SK-N-SH treated with all-trans-retinoic acid at 6 μM for 48 hours (cell line): ENCODE results near the gene STARD5.

Experiments used
- ATAC-seq: fragments of 200-7000 bp; cut with Tn5 transposase; 3 replicates; pipeline ENCODE4 v1.9.1; 2020; ENCODE audit warnings: mild to moderate bottlenecking, moderate library complexity
- ARNTL ChIP-seq: fragments of 450-650 bp; formaldehyde crosslinking; IDR thresholded peaks from 2 replicates; pipeline ENCODE4 v1.5.0; 2020; ENCODE audit warnings: low read depth, mild to moderate bottlenecking, moderate library complexity, borderline replicate concordance
- BACH2 ChIP-seq: fragments of 250-450 bp; sonication (Bioruptor Pico); IDR thresholded peaks from 2 replicates; pipeline ENCODE4 v1.9.0; 2021; ENCODE audit warnings: mild to moderate bottlenecking, borderline replicate concordance
- CSDC2 ChIP-seq: fragments of 250-450 bp; sonication (Bioruptor Pico); IDR thresholded peaks from 2 replicates; pipeline ENCODE4 v1.5.0; 2020; ENCODE audit warnings: mild to moderate bottlenecking, moderate library complexity
- ESRRG ChIP-seq: fragments of 250-450 bp; sonication (Bioruptor Pico); IDR thresholded peaks from 2 replicates; pipeline ENCODE4 v1.6.1; 2021; ENCODE audit warnings: mild to moderate bottlenecking
- ISL1 ChIP-seq: fragments of 250-450 bp; sonication (Bioruptor Pico); IDR thresholded peaks from 2 replicates; pipeline ENCODE4 v2.1.2; 2022; ENCODE audit warnings: mild to moderate bottlenecking, moderate library complexity
- RARB ChIP-seq: fragments of 250-450 bp; sonication (Bioruptor Pico); IDR thresholded peaks from 2 replicates; pipeline ENCODE4 v1.8.0; 2021; ENCODE audit warnings: mild to moderate bottlenecking, moderate library complexity
- TCF4 ChIP-seq: fragments of 250-450 bp; sonication (Bioruptor Pico); IDR thresholded peaks from 2 replicates; pipeline ENCODE4 v1.8.0; 2021; ENCODE audit warnings: mild to moderate bottlenecking, moderate library complexity, borderline replicate concordance
- ZC3H10 ChIP-seq: fragments of 250-450 bp; sonication (Bioruptor Pico); IDR thresholded peaks from 2 replicates; pipeline ENCODE4 v1.5.1; 2021; ENCODE audit warnings: mild to moderate bottlenecking, moderate library complexity
- ZFP3 ChIP-seq: fragments of 250-450 bp; sonication (Bioruptor Pico); IDR thresholded peaks from 2 replicates; pipeline ENCODE4 v1.5.0; 2020; ENCODE audit warnings: mild to moderate bottlenecking, moderate library complexity
- ZNF70 ChIP-seq: fragments of 450-650 bp; formaldehyde crosslinking; IDR thresholded peaks from 2 replicates; pipeline ENCODE4 v1.5.0; 2020; ENCODE audit warnings: mild to moderate bottlenecking, moderate library complexity
- ZNF8 ChIP-seq: fragments of 450-650 bp; formaldehyde crosslinking; IDR thresholded peaks from 2 replicates; pipeline ENCODE4 v1.5.0; 2020; ENCODE audit warnings: mild to moderate bottlenecking, moderate library complexity
- TF ChIP-seq, protein P1 (sequence below): fragments of 250-450 bp; sonication (Bioruptor Pico); IDR thresholded peaks from 2 replicates; pipeline ENCODE4 v1.8.0; 2020; ENCODE audit warnings: mild to moderate bottlenecking, moderate library complexity, borderline replicate concordance
- TF ChIP-seq, protein P2 (sequence below): fragments of 250-450 bp; sonication (Bioruptor Pico); IDR thresholded peaks from 2 replicates; pipeline ENCODE4 v1.5.0; 2020; ENCODE audit warnings: mild to moderate bottlenecking, moderate library complexity
- TF ChIP-seq, protein P3 (sequence below): fragments of 250-450 bp; sonication (Bioruptor Pico); IDR thresholded peaks from 2 replicates; pipeline ENCODE4 v1.5.1; 2021; ENCODE audit warnings: mild to moderate bottlenecking, moderate library complexity

Gene STARD5

DNA sequence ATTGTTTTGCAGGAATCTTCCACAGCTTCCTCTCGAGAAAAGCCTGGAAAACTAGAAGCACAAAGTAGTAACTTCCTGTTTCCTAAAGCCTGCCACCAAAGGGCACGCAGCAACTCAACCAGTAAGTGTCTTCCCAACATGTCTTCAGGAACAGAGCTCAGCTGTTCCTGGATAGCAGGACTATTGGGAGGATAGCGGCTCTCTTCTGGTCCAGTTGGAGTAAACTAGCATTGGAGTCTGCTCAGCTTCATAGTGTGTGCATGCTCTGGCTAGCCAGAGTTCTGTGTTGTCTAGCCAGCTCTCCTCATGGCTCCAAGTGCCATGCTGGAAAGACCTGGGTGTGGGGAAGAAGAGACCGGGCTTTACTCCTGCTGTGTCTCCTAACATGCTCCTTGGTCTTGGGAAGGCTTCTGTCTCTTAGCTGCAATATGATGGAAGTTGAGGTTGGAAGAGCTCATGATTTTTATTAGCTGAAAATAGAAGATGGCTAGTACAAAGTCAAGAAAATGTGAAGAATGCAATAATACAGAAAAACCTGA is 64.1 kb downstream of the STARD5 start:
- TF ChIP-seq BACH2 (CRISPR knock-in tag) (no peak), ESRRG (CRISPR knock-in tag) (no peak), ZNF8 (CRISPR knock-in tag) (no peak), ZC3H10 (CRISPR knock-in tag) (no peak), CSDC2 (CRISPR knock-in tag) (no peak), ISL1 (CRISPR knock-in tag) (no peak), ARNTL (no peak), RARB (CRISPR knock-in tag) (no peak), TCF4 (no peak), ZNF70 (no peak), ZFP3 (no peak)
- TF ChIP-seq, protein P1, sequence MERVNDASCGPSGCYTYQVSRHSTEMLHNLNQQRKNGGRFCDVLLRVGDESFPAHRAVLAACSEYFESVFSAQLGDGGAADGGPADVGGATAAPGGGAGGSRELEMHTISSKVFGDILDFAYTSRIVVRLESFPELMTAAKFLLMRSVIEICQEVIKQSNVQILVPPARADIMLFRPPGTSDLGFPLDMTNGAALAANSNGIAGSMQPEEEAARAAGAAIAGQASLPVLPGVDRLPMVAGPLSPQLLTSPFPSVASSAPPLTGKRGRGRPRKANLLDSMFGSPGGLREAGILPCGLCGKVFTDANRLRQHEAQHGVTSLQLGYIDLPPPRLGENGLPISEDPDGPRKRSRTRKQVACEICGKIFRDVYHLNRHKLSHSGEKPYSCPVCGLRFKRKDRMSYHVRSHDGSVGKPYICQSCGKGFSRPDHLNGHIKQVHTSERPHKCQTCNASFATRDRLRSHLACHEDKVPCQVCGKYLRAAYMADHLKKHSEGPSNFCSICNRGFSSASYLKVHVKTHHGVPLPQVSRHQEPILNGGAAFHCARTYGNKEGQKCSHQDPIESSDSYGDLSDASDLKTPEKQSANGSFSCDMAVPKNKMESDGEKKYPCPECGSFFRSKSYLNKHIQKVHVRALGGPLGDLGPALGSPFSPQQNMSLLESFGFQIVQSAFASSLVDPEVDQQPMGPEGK (CRISPR knock-in tag) = no peak
- TF ChIP-seq, protein P2, sequence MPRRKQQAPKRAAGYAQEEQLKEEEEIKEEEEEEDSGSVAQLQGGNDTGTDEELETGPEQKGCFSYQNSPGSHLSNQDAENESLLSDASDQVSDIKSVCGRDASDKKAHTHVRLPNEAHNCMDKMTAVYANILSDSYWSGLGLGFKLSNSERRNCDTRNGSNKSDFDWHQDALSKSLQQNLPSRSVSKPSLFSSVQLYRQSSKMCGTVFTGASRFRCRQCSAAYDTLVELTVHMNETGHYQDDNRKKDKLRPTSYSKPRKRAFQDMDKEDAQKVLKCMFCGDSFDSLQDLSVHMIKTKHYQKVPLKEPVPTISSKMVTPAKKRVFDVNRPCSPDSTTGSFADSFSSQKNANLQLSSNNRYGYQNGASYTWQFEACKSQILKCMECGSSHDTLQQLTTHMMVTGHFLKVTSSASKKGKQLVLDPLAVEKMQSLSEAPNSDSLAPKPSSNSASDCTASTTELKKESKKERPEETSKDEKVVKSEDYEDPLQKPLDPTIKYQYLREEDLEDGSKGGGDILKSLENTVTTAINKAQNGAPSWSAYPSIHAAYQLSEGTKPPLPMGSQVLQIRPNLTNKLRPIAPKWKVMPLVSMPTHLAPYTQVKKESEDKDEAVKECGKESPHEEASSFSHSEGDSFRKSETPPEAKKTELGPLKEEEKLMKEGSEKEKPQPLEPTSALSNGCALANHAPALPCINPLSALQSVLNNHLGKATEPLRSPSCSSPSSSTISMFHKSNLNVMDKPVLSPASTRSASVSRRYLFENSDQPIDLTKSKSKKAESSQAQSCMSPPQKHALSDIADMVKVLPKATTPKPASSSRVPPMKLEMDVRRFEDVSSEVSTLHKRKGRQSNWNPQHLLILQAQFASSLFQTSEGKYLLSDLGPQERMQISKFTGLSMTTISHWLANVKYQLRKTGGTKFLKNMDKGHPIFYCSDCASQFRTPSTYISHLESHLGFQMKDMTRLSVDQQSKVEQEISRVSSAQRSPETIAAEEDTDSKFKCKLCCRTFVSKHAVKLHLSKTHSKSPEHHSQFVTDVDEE (CRISPR knock-in tag) = no peak
- TF ChIP-seq, protein P3, sequence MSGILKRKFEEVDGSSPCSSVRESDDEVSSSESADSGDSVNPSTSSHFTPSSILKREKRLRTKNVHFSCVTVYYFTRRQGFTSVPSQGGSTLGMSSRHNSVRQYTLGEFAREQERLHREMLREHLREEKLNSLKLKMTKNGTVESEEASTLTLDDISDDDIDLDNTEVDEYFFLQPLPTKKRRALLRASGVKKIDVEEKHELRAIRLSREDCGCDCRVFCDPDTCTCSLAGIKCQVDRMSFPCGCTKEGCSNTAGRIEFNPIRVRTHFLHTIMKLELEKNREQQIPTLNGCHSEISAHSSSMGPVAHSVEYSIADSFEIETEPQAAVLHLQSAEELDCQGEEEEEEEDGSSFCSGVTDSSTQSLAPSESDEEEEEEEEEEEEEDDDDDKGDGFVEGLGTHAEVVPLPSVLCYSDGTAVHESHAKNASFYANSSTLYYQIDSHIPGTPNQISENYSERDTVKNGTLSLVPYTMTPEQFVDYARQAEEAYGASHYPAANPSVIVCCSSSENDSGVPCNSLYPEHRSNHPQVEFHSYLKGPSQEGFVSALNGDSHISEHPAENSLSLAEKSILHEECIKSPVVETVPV (CRISPR knock-in tag) = no peak
- ATAC-seq = no peak
